ENCODE results near the gene ARHGAP12. TPM values are rescaled to one million over a fixed set of nuclear protein-coding genes. Genes with fewer than 3 reads are reported as not detected.
"Not testable (repeated sequence)": the region's sequence is repeated elsewhere in the genome, so short reads cannot be mapped to it uniquely, and the experiment has no call there.

The ARHGAP12 gene
- total RNA-seq, 2 donors from 2014 or later: 4.5 to 5.3 TPM

DNA sequence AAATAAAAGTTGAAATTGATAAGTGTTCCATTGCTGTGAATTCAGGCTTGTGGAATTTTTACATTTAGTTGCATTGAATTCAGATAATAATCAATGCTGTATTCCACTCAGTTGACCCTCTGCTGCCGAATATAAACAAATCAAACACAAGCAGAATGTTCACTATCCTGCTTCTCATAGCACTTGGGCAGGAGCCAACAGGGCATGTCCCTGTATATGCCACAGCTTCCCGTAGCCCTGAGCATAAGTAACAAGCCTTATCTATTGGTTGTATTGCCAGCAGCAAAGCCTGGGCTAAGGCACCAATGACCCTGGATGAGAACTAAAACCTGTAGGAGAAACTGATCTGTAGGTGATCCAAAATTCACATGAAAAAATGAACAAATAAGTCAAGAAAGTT, 145.9 kb downstream of the ARHGAP12 start:
- Mint-ChIP-seq H3K36me3 (no peaks in the 10 kb centered on the region), H3K4me1 (ENCODE audit: low read depth in 2 of 2) (no peaks in the 10 kb centered on the region), H3K27me3 (peaks cover 3 to 11% of the 10 kb centered on the region in 2 donors), H3K27ac (no peak overlapping the region), H3K4me3 (no peak overlapping the region), H3K9me3 (no peaks in the 10 kb centered on the region)
- DNase-seq (ENCODE audit: low spot score) (no peak), ATAC-seq (no peak)

DNA sequence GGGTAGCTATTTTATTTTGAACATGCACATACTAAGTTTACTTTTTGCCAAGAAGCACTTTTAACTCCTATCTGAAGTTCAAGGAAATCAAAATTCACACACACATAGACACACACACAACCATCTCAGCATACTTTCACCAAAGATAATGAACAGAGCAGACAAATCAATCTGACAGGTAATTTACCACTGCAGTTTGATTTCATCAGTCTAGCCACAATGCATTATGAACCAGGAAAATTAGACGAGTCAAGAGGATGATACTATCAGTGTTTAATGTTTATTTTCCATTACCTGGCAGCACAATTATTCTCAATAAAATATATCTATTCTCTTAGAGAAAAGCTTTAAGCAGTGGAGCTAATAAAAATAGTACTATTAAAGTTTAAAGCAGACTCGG, 147.9 kb downstream of the ARHGAP12 start:
- DNase-seq (ENCODE audit: low spot score): no peak
- Mint-ChIP-seq H3K27me3 (peaks cover 3 to 11% of the 10 kb centered on the region in 2 donors), H3K36me3 (no peaks in the 10 kb centered on the region), H3K4me3 (no peak overlapping the region), H3K4me1 (ENCODE audit: low read depth in 2 of 2) (no peaks in the 10 kb centered on the region), H3K27ac (no peak overlapping the region), H3K9me3 (no peaks in the 10 kb centered on the region)
- no peak for ATAC-seq

- Mint-ChIP-seq H3K36me3 (no peaks in the 10 kb centered on the region), H3K4me1 (ENCODE audit: low read depth in 2 of 2) (no peaks in the 10 kb centered on the region), H3K27me3 (peaks cover 3 to 11% of the 10 kb centered on the region in 2 donors), H3K9me3 (no peaks in the 10 kb centered on the region), H3K4me3 (no peak overlapping the region), H3K27ac (no peak overlapping the region)
- no peak for DNase-seq (ENCODE audit: low spot score)
- ATAC-seq: no peak
Observed at GRCh38 chr10:31778627-31779026, 150.0 kb downstream of the ARHGAP12 start.

- no peak for ATAC-seq
- Mint-ChIP-seq H3K9me3 (no peaks in the 10 kb centered on the region), H3K27me3 (peaks cover 0 to 3% of the 10 kb centered on the region in 2 donors), H3K4me3 (no peak overlapping the region), H3K27ac (no peak overlapping the region), H3K4me1 (ENCODE audit: low read depth in 2 of 2) (no peaks in the 10 kb centered on the region), H3K36me3 (no peaks in the 10 kb centered on the region)
- no peak for DNase-seq (ENCODE audit: low spot score)
Observed at GRCh38 chr10:31776159-31776558, 152.5 kb downstream of the ARHGAP12 start.

DNA sequence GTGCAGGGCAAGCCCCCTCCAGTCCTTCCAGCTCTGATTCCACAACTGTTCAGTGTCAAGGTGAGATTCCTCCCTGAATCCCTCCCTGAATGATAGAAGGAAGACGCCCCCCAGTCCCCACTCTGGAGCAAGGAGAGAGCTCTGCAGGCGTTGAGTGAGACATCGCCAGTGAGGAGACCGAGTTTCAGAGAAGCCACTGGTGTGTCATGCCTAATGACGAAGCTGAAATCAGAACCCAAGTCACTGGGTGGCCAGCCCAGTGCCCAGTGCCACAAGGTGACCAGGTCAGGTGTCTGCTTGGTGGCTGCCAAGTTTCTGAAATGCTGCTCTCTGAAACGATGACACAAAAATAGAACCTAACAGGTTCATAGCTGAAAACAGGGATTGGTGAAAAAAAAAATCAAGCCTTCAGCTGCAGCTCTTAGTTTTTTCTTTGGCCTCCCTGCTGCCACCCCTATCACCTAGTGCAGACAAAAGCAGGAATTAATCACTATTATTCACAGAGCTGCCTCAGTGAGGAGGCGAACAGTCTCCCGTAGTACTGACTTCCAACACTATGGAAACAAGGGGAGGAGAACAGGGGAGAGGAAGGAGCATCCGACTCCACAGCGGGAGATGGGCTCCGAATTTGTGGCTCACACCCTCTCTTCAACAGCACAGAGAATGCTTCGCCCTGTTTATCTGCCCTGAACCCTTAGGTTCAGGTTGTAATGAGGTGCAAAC, 153.5 kb downstream of the ARHGAP12 start:
- H3K4me1 Mint-ChIP-seq (ENCODE audit: low read depth in 2 of 2): no peaks in the 10 kb centered on the region
- DNase-seq (ENCODE audit: low spot score) (no peak), ATAC-seq (no peak)
- no peak overlapping the region for H3K27ac Mint-ChIP-seq
- H3K36me3 Mint-ChIP-seq: no peaks in the 10 kb centered on the region
- H3K27me3 Mint-ChIP-seq: no peaks in the 10 kb centered on the region
- no peak overlapping the region for H3K4me3 Mint-ChIP-seq
- H3K9me3 Mint-ChIP-seq: no peaks in the 10 kb centered on the region

GRCh38 chr10:31774299-31774900, 154.2 kb downstream of the ARHGAP12 start:
- no peaks in the 10 kb centered on the region for H3K36me3 Mint-ChIP-seq
- H3K27ac Mint-ChIP-seq: no peak overlapping the region
- H3K4me1 Mint-ChIP-seq (ENCODE audit: low read depth in 2 of 2): no peaks in the 10 kb centered on the region
- DNase-seq (ENCODE audit: low spot score): no peak
- H3K4me3 Mint-ChIP-seq: no peak overlapping the region
- ATAC-seq: no peak
- no peaks in the 10 kb centered on the region for H3K9me3 Mint-ChIP-seq
- H3K27me3 Mint-ChIP-seq: no peaks in the 10 kb centered on the region

DNA sequence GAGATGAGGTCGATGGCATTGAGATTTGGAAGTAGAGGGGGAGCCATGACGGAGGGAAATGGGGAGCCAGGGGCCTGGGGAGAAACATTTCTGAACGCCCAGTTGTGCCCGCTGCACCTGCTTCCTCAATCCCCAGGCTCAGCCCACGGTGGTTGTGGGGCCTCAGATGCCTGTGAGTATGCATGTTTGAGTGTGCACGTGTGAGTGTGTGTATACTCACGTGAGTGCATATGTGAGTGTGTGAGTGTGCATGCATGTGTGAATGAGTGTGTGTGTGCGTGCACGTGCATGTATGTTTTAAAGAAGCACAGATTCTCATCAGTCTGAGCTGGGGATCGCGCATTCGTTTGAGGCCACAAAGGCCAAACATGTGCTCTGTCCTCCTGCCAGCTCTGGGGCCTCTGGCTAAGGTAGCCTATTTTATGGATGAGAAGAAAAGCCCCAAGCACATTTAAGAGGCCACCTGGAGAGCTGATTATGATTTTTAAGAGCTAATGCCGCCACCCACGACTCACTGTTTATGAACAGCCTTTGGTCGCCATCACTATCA, 154.8 kb downstream of the ARHGAP12 start:
- Mint-ChIP-seq H3K4me3 (no peak overlapping the region), H3K27ac (no peak overlapping the region), H3K27me3 (no peaks in the 10 kb centered on the region), H3K9me3 (no peaks in the 10 kb centered on the region), H3K36me3 (no peaks in the 10 kb centered on the region), H3K4me1 (ENCODE audit: low read depth in 2 of 2) (no peaks in the 10 kb centered on the region)
- ATAC-seq (no peak), DNase-seq (ENCODE audit: low spot score) (no peak)

DNA sequence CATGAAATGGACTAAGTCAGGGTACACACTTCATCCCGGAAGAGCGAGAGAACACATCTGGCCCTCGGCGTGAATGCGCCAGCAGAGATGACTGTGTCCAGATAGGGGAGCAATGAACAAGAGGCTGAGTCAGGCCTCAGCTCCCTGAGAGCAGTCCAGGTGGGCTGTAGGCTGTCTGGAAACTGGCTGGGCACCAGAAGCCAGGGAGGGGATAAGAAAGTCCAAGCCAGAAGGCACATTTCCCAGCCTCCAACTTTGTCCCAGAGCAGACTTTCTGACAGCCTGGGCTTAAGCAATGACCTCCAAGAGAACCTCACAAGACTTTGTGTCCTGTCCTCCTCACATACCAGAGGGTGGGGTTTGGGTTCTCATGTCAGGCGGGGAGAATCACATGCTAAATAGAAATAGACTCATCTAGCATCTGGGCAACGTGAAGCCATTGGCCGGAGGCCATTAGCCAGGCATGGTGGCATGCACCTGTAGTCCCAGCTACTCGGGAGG, 157.2 kb downstream of the ARHGAP12 start:
- H3K27me3 Mint-ChIP-seq: peaks cover 0 to 2% of the 10 kb centered on the region in 2 donors
- no peak overlapping the region for H3K27ac Mint-ChIP-seq

GRCh38 chr10:31770307-31770902, 158.2 kb downstream of the ARHGAP12 start:
- H3K27ac Mint-ChIP-seq: no peak overlapping the region
- DNase-seq (ENCODE audit: low spot score) (no peak), ATAC-seq (peak; percentile 58 to 67)
- no peak overlapping the region for H3K4me3 Mint-ChIP-seq
- H3K4me1 Mint-ChIP-seq (ENCODE audit: low read depth in 2 of 2): no peaks in the 10 kb centered on the region
- H3K27me3 Mint-ChIP-seq: peaks cover 0 to 2% of the 10 kb centered on the region in 2 donors
- no peaks in the 10 kb centered on the region for H3K36me3 Mint-ChIP-seq
- no peaks in the 10 kb centered on the region for H3K9me3 Mint-ChIP-seq

More for the DNA sequence above, 157.2 kb downstream of the ARHGAP12 start:
- Mint-ChIP-seq H3K4me1 (ENCODE audit: low read depth in 2 of 2) (no peaks in the 10 kb centered on the region), H3K4me3 (no peak overlapping the region), H3K9me3 (no peaks in the 10 kb centered on the region), H3K36me3 (no peaks in the 10 kb centered on the region)
- no peak for ATAC-seq
- DNase-seq (ENCODE audit: low spot score): no peak

- no peak for DNase-seq (ENCODE audit: low spot score)
- peaks cover 0 to 2% of the 10 kb centered on the region in 2 donors for H3K27me3 Mint-ChIP-seq
- no peaks in the 10 kb centered on the region for H3K9me3 Mint-ChIP-seq
- H3K4me3 Mint-ChIP-seq: no peak overlapping the region
- H3K36me3 Mint-ChIP-seq: no peaks in the 10 kb centered on the region
- no peak for ATAC-seq
- no peaks in the 10 kb centered on the region for H3K4me1 Mint-ChIP-seq (ENCODE audit: low read depth in 2 of 2)
- no peak overlapping the region for H3K27ac Mint-ChIP-seq
Observed at GRCh38 chr10:31769564-31769963, 159.1 kb downstream of the ARHGAP12 start.

- ATAC-seq; H3K4me1 Mint-ChIP-seq (ENCODE audit: low read depth in 2 of 2); H3K27me3 Mint-ChIP-seq; H3K9me3 Mint-ChIP-seq; DNase-seq (ENCODE audit: low spot score); H3K27ac Mint-ChIP-seq; H3K36me3 Mint-ChIP-seq; H3K4me3 Mint-ChIP-seq: not testable (repeated sequence)
Observed at GRCh38 chr10:31768935-31769334, 159.7 kb downstream of the ARHGAP12 start.

DNA sequence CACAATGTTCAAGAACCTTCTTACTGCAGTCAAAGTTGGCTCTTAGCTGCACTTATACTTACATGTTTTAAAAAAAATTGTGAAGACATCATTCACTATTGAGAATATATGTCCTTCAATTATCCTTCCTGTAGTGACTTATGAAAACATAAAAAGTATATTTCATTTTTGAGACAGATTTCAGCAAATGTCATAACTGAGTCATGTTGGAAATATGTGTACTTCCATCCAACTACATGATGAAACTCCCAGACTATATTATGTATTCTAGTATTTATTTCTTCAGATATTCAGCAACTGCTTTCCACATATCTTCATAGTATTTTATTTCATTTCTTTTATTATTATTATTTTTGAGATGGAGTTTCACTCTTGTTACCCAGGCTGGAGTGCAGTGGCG, 160.2 kb downstream of the ARHGAP12 start:
- Mint-ChIP-seq H3K9me3 (no peaks in the 10 kb centered on the region), H3K27ac (no peak overlapping the region), H3K36me3 (no peaks in the 10 kb centered on the region), H3K4me1 (ENCODE audit: low read depth in 2 of 2) (no peaks in the 10 kb centered on the region), H3K4me3 (no peak overlapping the region), H3K27me3 (peaks cover 0 to 2% of the 10 kb centered on the region in 2 donors)
- DNase-seq (ENCODE audit: low spot score) (no peak), ATAC-seq (no peak)

DNA sequence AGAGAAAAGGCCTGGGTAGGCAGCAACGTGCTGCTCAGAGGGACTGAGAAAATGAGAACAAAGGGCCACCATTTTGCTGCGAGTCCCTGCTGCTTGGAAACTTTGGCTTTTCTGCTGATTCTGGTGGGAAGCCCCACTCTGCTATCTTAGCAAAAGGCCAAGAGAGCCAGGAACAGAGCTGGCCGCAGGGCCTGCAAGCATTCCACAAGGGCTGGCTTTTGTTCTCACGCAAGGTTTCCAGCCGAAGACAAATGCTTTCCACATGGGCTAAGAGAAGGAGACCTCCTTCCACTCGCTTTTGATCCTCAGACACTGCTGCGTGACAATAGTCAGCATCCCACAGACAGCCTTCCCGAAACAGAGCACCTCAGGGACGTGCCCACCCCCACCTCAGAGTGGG, 163.1 kb downstream of the ARHGAP12 start:
- no peak overlapping the region for H3K27ac Mint-ChIP-seq
- H3K27me3 Mint-ChIP-seq: peaks cover 0 to 2% of the 10 kb centered on the region in 2 donors
- H3K4me1 Mint-ChIP-seq (ENCODE audit: low read depth in 2 of 2): peaks cover 4 to 7% of the 10 kb centered on the region in 2 donors
- no peaks in the 10 kb centered on the region for H3K9me3 Mint-ChIP-seq
- no peak overlapping the region for H3K4me3 Mint-ChIP-seq
- no peak for DNase-seq (ENCODE audit: low spot score)
- no peaks in the 10 kb centered on the region for H3K36me3 Mint-ChIP-seq
- ATAC-seq: no peak

DNA sequence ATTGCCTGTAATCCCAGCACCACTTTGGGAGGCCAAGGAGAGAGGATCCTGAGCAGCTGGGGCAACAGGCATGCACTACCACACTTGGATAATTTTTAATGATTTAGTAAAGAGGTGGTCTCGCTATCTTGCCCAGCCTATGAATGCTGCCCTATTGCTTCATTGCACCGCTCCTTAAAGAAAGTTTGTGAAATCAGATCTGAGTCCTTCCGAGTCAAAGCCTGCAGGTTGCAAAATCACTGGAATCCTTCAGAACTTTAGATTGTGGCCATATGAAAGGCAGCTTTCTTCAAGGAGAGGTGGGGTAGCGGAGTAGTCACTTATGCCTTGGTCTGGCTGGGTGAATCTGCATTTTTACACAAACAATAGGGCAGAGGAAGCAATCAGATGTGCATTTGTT, 166.3 kb downstream of the ARHGAP12 start:
- no peak overlapping the region for H3K27ac Mint-ChIP-seq
- no peaks in the 10 kb centered on the region for H3K9me3 Mint-ChIP-seq
- H3K36me3 Mint-ChIP-seq: no peaks in the 10 kb centered on the region
- H3K4me1 Mint-ChIP-seq (ENCODE audit: low read depth in 2 of 2): peaks cover 14 to 19% of the 10 kb centered on the region in 2 donors
- no peak for ATAC-seq
- H3K27me3 Mint-ChIP-seq: peaks cover 0 to 2% of the 10 kb centered on the region in 2 donors
- H3K4me3 Mint-ChIP-seq: no peak overlapping the region
- DNase-seq (ENCODE audit: low spot score): no peak

Measured in natural killer cell treated with Interleukin-12 subunit alpha and Interleukin-12 subunit beta and Interleukin-15 and Interleukin-18, amount 100 ng/mL, for 72 hours (primary cell).